Measurements from ENCODE around the gene CYB5A. TPM values are rescaled to one million over a fixed set of nuclear protein-coding genes. Genes with fewer than 3 reads are reported as not detected.

The CYB5A gene
- total RNA-seq, 4 donors from 2014 or later = 232 to 490 (median 267) TPM

- 91 to 93% methylated on average over 7 of the region's 7 CpGs for WGBS, 2 donors
- TF ChIP-seq EP300 (IDR thresholded peaks at IDR 0.05) (no peak), CTCF (IDR thresholded peaks at IDR 0.05) (no peak)
- peaks cover 4 to 32% (median 15%) of the 10 kb centered on the region in 4 donors for H3K4me1 ChIP-seq
- no peaks in the 10 kb centered on the region for H3K27me3 ChIP-seq
- H3K4me3 ChIP-seq = no peak overlapping the region
- H3K9me3 ChIP-seq = peaks cover 0 to 4% (median 0%) of the 10 kb centered on the region in 4 donors
- DNase-seq (ENCODE audit: low spot score in 2 of 2) = no peak
- H3K36me3 ChIP-seq = no peaks in the 10 kb centered on the region
- no peak overlapping the region for H3K27ac ChIP-seq
These were observed 60.6 kb downstream of the CYB5A start for GRCh38 chr18:74230922-74231714.

GRCh38 chr18:74229891-74230290 lies 61.9 kb downstream of the CYB5A start:
- H3K9me3 ChIP-seq = peaks cover 0 to 4% (median 0%) of the 10 kb centered on the region in 4 donors
- no peak for TF ChIP-seq CTCF (IDR thresholded peaks at IDR 0.05)
- no peak for TF ChIP-seq EP300 (IDR thresholded peaks at IDR 0.05)
- no peak for TF ChIP-seq POLR2A (IDR thresholded peaks at IDR 0.05)
- H3K27ac ChIP-seq = peak overlapping the region in 1 of 4 donors; percentile 14
- H3K4me3 ChIP-seq = no peak overlapping the region
- H3K4me1 ChIP-seq = peaks cover 3 to 19% (median 7%) of the 10 kb centered on the region in 4 donors
- H3K36me3 ChIP-seq = no peaks in the 10 kb centered on the region
- DNase-seq (ENCODE audit: low spot score in 2 of 2) = no peak
- H3K27me3 ChIP-seq = no peaks in the 10 kb centered on the region
- 85 to 90% methylated on average over 10 of the region's 10 CpGs for WGBS, 2 donors

- Histone ChIP-seq H3K9me3 (peaks cover 0 to 4% (median 0%) of the 10 kb centered on the region in 4 donors), H3K27me3 (no peaks in the 10 kb centered on the region), H3K36me3 (no peaks in the 10 kb centered on the region), H3K4me3 (no peak overlapping the region), H3K27ac (no peak overlapping the region), H3K4me1 (peaks cover 0 to 11% (median 5%) of the 10 kb centered on the region in 4 donors)
- no peak for DNase-seq (ENCODE audit: low spot score in 2 of 2)
- WGBS, 2 donors = 93 to 96% methylated on average over 3 of the region's 3 CpGs
- TF ChIP-seq EP300 (IDR thresholded peaks at IDR 0.05) = no peak
- no peak for TF ChIP-seq CTCF (IDR thresholded peaks at IDR 0.05)
- TF ChIP-seq POLR2A (IDR thresholded peaks at IDR 0.05) = no peak
These were observed 62.8 kb downstream of the CYB5A start for GRCh38 chr18:74229005-74229404.

- H3K36me3 ChIP-seq = no peaks in the 10 kb centered on the region
- peaks cover 0 to 4% (median 0%) of the 10 kb centered on the region in 4 donors for H3K9me3 ChIP-seq
- H3K27ac ChIP-seq = no peak overlapping the region
- H3K4me1 ChIP-seq = peaks cover 0 to 4% (median 0%) of the 10 kb centered on the region in 4 donors
- no peaks in the 10 kb centered on the region for H3K27me3 ChIP-seq
- no peak overlapping the region for H3K4me3 ChIP-seq
- DNase-seq (ENCODE audit: low spot score in 2 of 2) = no peak
- 81 to 85% methylated on average over 5 of the region's 5 CpGs for WGBS, 2 donors
- no peak for TF ChIP-seq CTCF (IDR thresholded peaks at IDR 0.05)
- TF ChIP-seq POLR2A (IDR thresholded peaks at IDR 0.05) = no peak
- TF ChIP-seq EP300 (IDR thresholded peaks at IDR 0.05) = no peak
These were observed 63.5 kb downstream of the CYB5A start for GRCh38 chr18:74228312-74228711.

- DNase-seq (ENCODE audit: low spot score in 2 of 2) = no peak
- H3K36me3 ChIP-seq = no peaks in the 10 kb centered on the region
- WGBS, 2 donors = 95 to 97% methylated on average over 10 of the region's 10 CpGs
- peak overlapping the region in 1 of 4 donors; percentile 27 for H3K27ac ChIP-seq
- H3K4me3 ChIP-seq = no peak overlapping the region
- peaks cover 0 to 4% (median 0%) of the 10 kb centered on the region in 4 donors for H3K9me3 ChIP-seq
- no peaks in the 10 kb centered on the region for H3K4me1 ChIP-seq
- no peaks in the 10 kb centered on the region for H3K27me3 ChIP-seq
- no peak for TF ChIP-seq POLR2A (IDR thresholded peaks at IDR 0.05)
- no peak for TF ChIP-seq CTCF (IDR thresholded peaks at IDR 0.05)
- TF ChIP-seq EP300 (IDR thresholded peaks at IDR 0.05) = no peak
These were observed 65.1 kb downstream of the CYB5A start for GRCh38 chr18:74226666-74227065.
